Measurements from ENCODE around the gene EPHA6. TPM values are rescaled to one million over a fixed set of nuclear protein-coding genes. Genes with fewer than 3 reads are reported as not detected.

Gene EPHA6
- total RNA-seq, 6 donors from 2014 or later = 0.14 to 1.0 (median 0.57) TPM; not detected in 3

DNA sequence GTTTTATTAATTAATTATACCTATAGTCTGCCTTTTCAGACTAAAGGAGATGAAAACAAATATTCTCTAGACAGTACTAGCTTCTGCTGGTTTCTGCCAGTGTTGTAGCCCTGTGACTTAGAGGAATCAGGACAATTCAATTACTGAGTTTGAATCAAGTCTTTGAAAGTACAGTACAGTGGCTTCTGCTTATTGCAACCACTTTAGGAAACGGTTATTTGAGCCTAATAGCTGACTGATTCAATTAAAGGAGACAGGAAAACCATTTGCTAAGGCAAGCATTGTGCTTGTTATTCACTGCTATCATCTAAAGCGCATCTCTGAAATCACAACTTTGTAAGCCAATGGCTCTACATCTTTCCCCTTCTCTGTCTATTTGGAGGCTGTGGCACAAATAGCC lies 860.1 kb downstream of the EPHA6 start:
- 76% methylated on average over 2 of the region's 2 CpGs for WGBS, 2 donors
- H3K27ac ChIP-seq = no peak overlapping the region
- H3K4me3 ChIP-seq = no peak overlapping the region
- no peak for DNase-seq
- no peaks in the 10 kb centered on the region for H3K36me3 ChIP-seq
- TF ChIP-seq EP300 (IDR thresholded peaks at IDR 0.05) (no peak), POLR2A (IDR thresholded peaks at IDR 0.05) (no peak), POLR2AphosphoS5 (IDR thresholded peaks at IDR 0.05) (no peak)
- TF ChIP-seq, protein P1, sequence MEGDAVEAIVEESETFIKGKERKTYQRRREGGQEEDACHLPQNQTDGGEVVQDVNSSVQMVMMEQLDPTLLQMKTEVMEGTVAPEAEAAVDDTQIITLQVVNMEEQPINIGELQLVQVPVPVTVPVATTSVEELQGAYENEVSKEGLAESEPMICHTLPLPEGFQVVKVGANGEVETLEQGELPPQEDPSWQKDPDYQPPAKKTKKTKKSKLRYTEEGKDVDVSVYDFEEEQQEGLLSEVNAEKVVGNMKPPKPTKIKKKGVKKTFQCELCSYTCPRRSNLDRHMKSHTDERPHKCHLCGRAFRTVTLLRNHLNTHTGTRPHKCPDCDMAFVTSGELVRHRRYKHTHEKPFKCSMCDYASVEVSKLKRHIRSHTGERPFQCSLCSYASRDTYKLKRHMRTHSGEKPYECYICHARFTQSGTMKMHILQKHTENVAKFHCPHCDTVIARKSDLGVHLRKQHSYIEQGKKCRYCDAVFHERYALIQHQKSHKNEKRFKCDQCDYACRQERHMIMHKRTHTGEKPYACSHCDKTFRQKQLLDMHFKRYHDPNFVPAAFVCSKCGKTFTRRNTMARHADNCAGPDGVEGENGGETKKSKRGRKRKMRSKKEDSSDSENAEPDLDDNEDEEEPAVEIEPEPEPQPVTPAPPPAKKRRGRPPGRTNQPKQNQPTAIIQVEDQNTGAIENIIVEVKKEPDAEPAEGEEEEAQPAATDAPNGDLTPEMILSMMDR (IDR thresholded peaks at IDR 0.05) = no peak
- ATAC-seq (ENCODE audit: low FRiP score in 2 of 2) = no peak
- H3K4me1 ChIP-seq = no peaks in the 10 kb centered on the region
- no peaks in the 10 kb centered on the region for H3K9me3 ChIP-seq
- no peaks in the 10 kb centered on the region for H3K27me3 ChIP-seq

DNA sequence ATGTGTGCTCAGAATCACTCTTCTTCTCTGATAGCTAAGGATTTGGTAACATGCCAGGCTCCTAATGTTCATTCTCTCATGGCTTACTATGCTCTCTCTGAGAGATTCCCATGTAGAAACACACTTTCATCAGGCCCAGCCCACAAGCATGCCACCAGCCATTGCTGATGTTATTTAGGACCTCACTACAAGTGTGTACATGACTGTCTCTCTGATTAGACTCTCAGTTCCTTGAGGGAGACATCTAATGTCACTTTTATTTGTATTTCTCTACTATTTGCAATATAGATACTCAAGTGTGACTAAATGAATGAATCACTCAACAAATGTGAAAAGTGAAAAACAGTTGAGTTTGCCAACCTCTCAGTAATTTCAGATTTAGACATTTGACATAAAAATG lies 865.8 kb downstream of the EPHA6 start:
- no peak for TF ChIP-seq POLR2AphosphoS5 (IDR thresholded peaks at IDR 0.05)
- no peak for TF ChIP-seq POLR2A (IDR thresholded peaks at IDR 0.05)
- TF ChIP-seq EP300 (IDR thresholded peaks at IDR 0.05) = no peak
- TF ChIP-seq, protein P1 (IDR thresholded peaks at IDR 0.05) = no peak
- H3K27me3 ChIP-seq = no peaks in the 10 kb centered on the region
- DNase-seq = no peak
- no peak overlapping the region for H3K27ac ChIP-seq
- ATAC-seq (ENCODE audit: low FRiP score in 2 of 2) = no peak
- no peaks in the 10 kb centered on the region for H3K9me3 ChIP-seq
- H3K36me3 ChIP-seq = no peaks in the 10 kb centered on the region
- H3K4me3 ChIP-seq = no peak overlapping the region
- H3K4me1 ChIP-seq = no peaks in the 10 kb centered on the region

DNA sequence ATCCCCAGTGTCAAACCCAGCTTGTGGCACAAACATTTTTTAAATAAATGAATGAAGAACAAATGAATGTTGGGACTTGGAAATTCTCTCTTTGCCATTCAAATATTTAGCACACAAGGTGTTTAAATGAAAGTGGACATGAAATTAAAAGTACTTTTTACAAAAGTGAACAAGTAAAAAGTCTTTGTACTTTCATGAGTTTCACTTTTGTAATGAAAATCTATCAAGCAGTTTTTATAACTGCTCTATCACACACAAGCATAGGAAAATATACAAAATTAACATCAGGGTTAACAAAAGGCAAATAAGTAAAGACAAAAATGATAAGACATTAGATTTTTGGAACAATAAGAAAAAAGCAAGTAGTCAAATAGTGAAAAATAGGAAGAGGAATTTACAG lies 866.3 kb downstream of the EPHA6 start:
- no peak for ATAC-seq (ENCODE audit: low FRiP score in 2 of 2)
- Histone ChIP-seq H3K36me3 (no peaks in the 10 kb centered on the region), H3K4me1 (no peaks in the 10 kb centered on the region), H3K9me3 (no peaks in the 10 kb centered on the region), H3K4me3 (no peak overlapping the region), H3K27me3 (no peaks in the 10 kb centered on the region), H3K27ac (no peak overlapping the region)
- TF ChIP-seq POLR2A (IDR thresholded peaks at IDR 0.05) = no peak
- TF ChIP-seq, protein P1 (IDR thresholded peaks at IDR 0.05) = no peak
- DNase-seq = no peak

DNA sequence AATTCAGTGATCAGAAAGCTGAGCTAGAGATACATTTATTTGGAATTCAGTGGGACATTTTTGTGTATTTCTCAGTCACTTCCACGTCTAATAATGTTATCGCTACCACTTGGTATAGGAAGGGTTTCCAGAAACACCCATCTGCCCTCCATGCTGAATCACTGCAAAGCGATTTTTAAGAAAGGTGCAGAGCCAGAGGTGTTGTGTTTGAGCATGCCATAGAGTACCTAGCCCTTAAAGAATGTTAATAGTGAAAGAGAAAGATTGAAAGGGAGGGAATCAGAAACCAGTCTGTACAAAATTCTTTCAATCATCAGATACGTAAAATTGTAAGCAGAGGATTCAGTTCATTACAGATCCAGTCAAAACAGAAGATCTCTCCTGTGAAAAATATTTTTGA lies 870.1 kb downstream of the EPHA6 start:
- TF ChIP-seq POLR2AphosphoS5 (IDR thresholded peaks at IDR 0.05) = no peak
- TF ChIP-seq, protein P1 (IDR thresholded peaks at IDR 0.05) = no peak
- no peak for TF ChIP-seq POLR2A (IDR thresholded peaks at IDR 0.05)
- TF ChIP-seq EP300 (IDR thresholded peaks at IDR 0.05) = no peak
- WGBS, 2 donors = 81 to 84% methylated on average over 4 of the region's 4 CpGs
- Histone ChIP-seq H3K36me3 (no peaks in the 10 kb centered on the region), H3K9me3 (no peaks in the 10 kb centered on the region), H3K4me1 (no peaks in the 10 kb centered on the region), H3K4me3 (no peak overlapping the region), H3K27me3 (no peaks in the 10 kb centered on the region), H3K27ac (no peak overlapping the region)
- DNase-seq = no peak
- no peak for ATAC-seq (ENCODE audit: low FRiP score in 2 of 2)

DNA sequence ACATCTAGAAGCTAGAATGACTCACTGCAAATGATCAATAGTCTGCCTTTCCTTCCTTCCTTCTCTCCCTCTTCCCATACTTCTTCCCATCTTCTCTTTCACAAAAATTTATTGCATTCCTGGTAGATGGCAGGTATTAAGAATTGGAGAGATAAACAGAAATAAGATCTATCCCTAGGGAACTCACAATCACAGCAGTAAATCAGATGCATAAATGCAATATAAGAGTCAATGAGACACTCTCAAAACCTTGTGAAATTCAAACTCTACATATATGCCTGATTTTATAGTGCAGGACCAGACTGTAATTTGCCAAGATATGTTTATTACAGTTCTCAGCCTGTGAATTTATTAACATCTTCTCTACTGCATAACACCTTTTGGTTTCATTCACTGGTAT lies 871.9 kb downstream of the EPHA6 start:
- ATAC-seq (ENCODE audit: low FRiP score in 2 of 2) (no peak), DNase-seq (no peak)
- Histone ChIP-seq H3K36me3 (no peaks in the 10 kb centered on the region), H3K27me3 (no peaks in the 10 kb centered on the region), H3K4me1 (no peaks in the 10 kb centered on the region), H3K27ac (no peak overlapping the region), H3K9me3 (no peaks in the 10 kb centered on the region), H3K4me3 (no peak overlapping the region)
- TF ChIP-seq, protein P1 (IDR thresholded peaks at IDR 0.05) = no peak
- TF ChIP-seq POLR2A (IDR thresholded peaks at IDR 0.05) = no peak
- no peak for TF ChIP-seq POLR2AphosphoS5 (IDR thresholded peaks at IDR 0.05)
- no peak for TF ChIP-seq EP300 (IDR thresholded peaks at IDR 0.05)
